Measurements from ENCODE around the gene PCDHB3.
"Not testable (repeated sequence)": the region's sequence is repeated elsewhere in the genome, so short reads cannot be mapped to it uniquely, and the experiment has no call there.

- not testable (repeated sequence) for TF ChIP-seq CTCF (conservative IDR thresholded peaks at IDR 0.05; ENCODE audit: low read depth, low read length); EZH2 (IDR thresholded peaks at IDR 0.05; ENCODE audit: low read length, unreplicated experiment); EZH2phosphoT487 (IDR thresholded peaks at IDR 0.05; ENCODE audit: borderline replicate concordance, low read length)
These were observed 1.8 kb downstream of the PCDHB3 start for GRCh38 chr5:141102070-141102469.

Measured in PC-3 (cell line).